ENCODE measurements around the gene NANOG. TPM values are rescaled to one million over a fixed set of nuclear protein-coding genes. Genes with fewer than 3 reads are reported as not detected.

Gene NANOG
- polyA plus RNA-seq, 1 donor from 2014 or later: not detected

GRCh38 chr12:7749442-7749841 is 39.8 kb upstream of the NANOG start:
- no peak overlapping the region for H2AFZ ChIP-seq (ENCODE audit: low read depth, low read length)
- no peak for TF ChIP-seq EZH2 (IDR thresholded peaks at IDR 0.05; ENCODE audit: borderline replicate concordance, insufficient read depth, low read length, poor library complexity, severe bottlenecking)
- TF ChIP-seq RAD21 (conservative IDR thresholded peaks at IDR 0.05): no peak
- no peak for TF ChIP-seq TAF1 (IDR thresholded peaks at IDR 0.05; ENCODE audit: low read depth)
- TF ChIP-seq CTCF (IDR thresholded peaks at IDR 0.05; ENCODE audit: poor library complexity, severe bottlenecking): no peak
- TF ChIP-seq MXI1 (conservative IDR thresholded peaks at IDR 0.05; ENCODE audit: poor library complexity, severe bottlenecking): no peak
- TF ChIP-seq POLR2AphosphoS5 (IDR thresholded peaks at IDR 0.05): no peak
- no peak for TF ChIP-seq SMC3 (conservative IDR thresholded peaks at IDR 0.05; ENCODE audit: poor library complexity)
- TF ChIP-seq REST (IDR thresholded peaks at IDR 0.05; ENCODE audit: borderline replicate concordance): no peak
- TF ChIP-seq EP300 (conservative IDR thresholded peaks at IDR 0.05; ENCODE audit: poor library complexity, severe bottlenecking): no peak
- no peak overlapping the region for H3K9ac ChIP-seq (ENCODE audit: low read length)
- H3K9me2 ChIP-seq (ENCODE audit: insufficient read depth, low read length): no peaks in the 10 kb centered on the region
- no peaks in the 10 kb centered on the region for H3K79me2 ChIP-seq (replicated peaks; ENCODE audit: insufficient read depth, low read length)
- no peaks in the 10 kb centered on the region for H3K27me3 ChIP-seq (ENCODE audit: insufficient read depth, low read depth, low read length)
- no peaks in the 10 kb centered on the region for H3K9me3 ChIP-seq (ENCODE audit: low read length)
- H3K4me3 ChIP-seq (ENCODE audit: low read length): no peak overlapping the region
- no peaks in the 10 kb centered on the region for H3F3A ChIP-seq (ENCODE audit: insufficient read depth, low read length, poor library complexity, severe bottlenecking)
- H3K27ac ChIP-seq (ENCODE audit: low read length): no peak overlapping the region
- H4K20me1 ChIP-seq (ENCODE audit: insufficient read depth): no peaks in the 10 kb centered on the region
- no peak overlapping the region for H3K4me2 ChIP-seq (ENCODE audit: low read length)
- no peaks in the 10 kb centered on the region for H3K36me3 ChIP-seq (ENCODE audit: insufficient read depth, low read length)

- Histone ChIP-seq H3K27me3 (ENCODE audit: insufficient read depth, low read depth, low read length) (no peaks in the 10 kb centered on the region), H3K4me3 (ENCODE audit: low read length) (no peak overlapping the region), H3K36me3 (ENCODE audit: insufficient read depth, low read length) (no peaks in the 10 kb centered on the region), H3K9me3 (ENCODE audit: low read length) (no peaks in the 10 kb centered on the region), H3K27ac (ENCODE audit: low read length) (no peak overlapping the region), H4K20me1 (ENCODE audit: insufficient read depth) (no peaks in the 10 kb centered on the region), H3K9me2 (ENCODE audit: insufficient read depth, low read length) (no peaks in the 10 kb centered on the region), H3K4me2 (ENCODE audit: low read length) (no peak overlapping the region), H2AFZ (ENCODE audit: low read depth, low read length) (no peak overlapping the region), H3K79me2 (replicated peaks; ENCODE audit: insufficient read depth, low read length) (no peaks in the 10 kb centered on the region), H3F3A (ENCODE audit: insufficient read depth, low read length, poor library complexity, severe bottlenecking) (no peaks in the 10 kb centered on the region), H3K9ac (ENCODE audit: low read length) (no peak overlapping the region)
- no peak for TF ChIP-seq POLR2AphosphoS5 (IDR thresholded peaks at IDR 0.05)
- no peak for TF ChIP-seq EP300 (conservative IDR thresholded peaks at IDR 0.05; ENCODE audit: poor library complexity, severe bottlenecking)
- TF ChIP-seq RAD21 (conservative IDR thresholded peaks at IDR 0.05): no peak
- no peak for TF ChIP-seq TAF1 (IDR thresholded peaks at IDR 0.05; ENCODE audit: low read depth)
Measured at GRCh38 chr12:7750350-7750749, 38.9 kb upstream of the NANOG start.

GRCh38 chr12:7751394-7751793 is 37.8 kb upstream of the NANOG start:
- Histone ChIP-seq H3K9me3 (ENCODE audit: low read length) (no peaks in the 10 kb centered on the region), H3F3A (ENCODE audit: insufficient read depth, low read length, poor library complexity, severe bottlenecking) (no peaks in the 10 kb centered on the region), H3K4me2 (ENCODE audit: low read length) (no peak overlapping the region), H3K9ac (ENCODE audit: low read length) (no peak overlapping the region), H3K36me3 (ENCODE audit: insufficient read depth, low read length) (no peaks in the 10 kb centered on the region), H3K9me2 (ENCODE audit: insufficient read depth, low read length) (no peaks in the 10 kb centered on the region), H3K79me2 (replicated peaks; ENCODE audit: insufficient read depth, low read length) (no peaks in the 10 kb centered on the region), H3K4me3 (ENCODE audit: low read length) (no peak overlapping the region), H2AFZ (ENCODE audit: low read depth, low read length) (no peak overlapping the region), H3K27me3 (ENCODE audit: insufficient read depth, low read depth, low read length) (no peaks in the 10 kb centered on the region), H4K20me1 (ENCODE audit: insufficient read depth) (no peaks in the 10 kb centered on the region), H3K27ac (ENCODE audit: low read length) (no peak overlapping the region)
- TF ChIP-seq EP300 (conservative IDR thresholded peaks at IDR 0.05; ENCODE audit: poor library complexity, severe bottlenecking) (no peak), SMC3 (conservative IDR thresholded peaks at IDR 0.05; ENCODE audit: poor library complexity) (no peak), CTCF (IDR thresholded peaks at IDR 0.05; ENCODE audit: poor library complexity, severe bottlenecking) (no peak), RAD21 (conservative IDR thresholded peaks at IDR 0.05) (no peak), POLR2AphosphoS5 (IDR thresholded peaks at IDR 0.05) (no peak), REST (IDR thresholded peaks at IDR 0.05; ENCODE audit: borderline replicate concordance) (no peak), MXI1 (conservative IDR thresholded peaks at IDR 0.05; ENCODE audit: poor library complexity, severe bottlenecking) (no peak), EZH2 (IDR thresholded peaks at IDR 0.05; ENCODE audit: borderline replicate concordance, insufficient read depth, low read length, poor library complexity, severe bottlenecking) (no peak), TAF1 (IDR thresholded peaks at IDR 0.05; ENCODE audit: low read depth) (no peak)

Data from neural cell (in vitro differentiated cells).